H9 (cell line): Measurements from ENCODE around the gene ATP11C. TPM values are rescaled to one million over a fixed set of nuclear protein-coding genes. Genes with fewer than 3 reads are reported as not detected.

Source experiments
- DNase-seq: peaks from one replicate; pipeline ENCODE4 v3.0.0-alpha.2; 2017
- H2AFZ ChIP-seq: one replicate; pipeline ENCODE4 v1.6.1; 2013; ENCODE audit warnings: mild to moderate bottlenecking, low read length, control low read depth, moderate library complexity
- H2AK5ac ChIP-seq: 2 replicates; pipeline ENCODE4 v1.6.1; 2013; ENCODE audit warnings: low read length, control low read depth, mixed read lengths; ENCODE audit not compliant: insufficient read length
- H2BK120ac ChIP-seq: one replicate; pipeline ENCODE4 v1.6.1; 2013; ENCODE audit warnings: low read depth, mild to moderate bottlenecking, low read length, control low read depth, inconsistent platforms; ENCODE audit not compliant: poor library complexity, severe bottlenecking
- H2BK12ac ChIP-seq: 2 replicates; pipeline ENCODE4 v1.6.1; 2013; ENCODE audit warnings: low read length, control low read depth, mixed read lengths, low read depth; ENCODE audit not compliant: insufficient read length
- H2BK15ac ChIP-seq: 2 replicates; pipeline ENCODE4 v1.6.1; 2013; ENCODE audit warnings: low read depth, low read length, control low read depth
- H2BK20ac ChIP-seq: one replicate; pipeline ENCODE4 v1.6.1; 2013; ENCODE audit warnings: low read depth, mild to moderate bottlenecking, low read length, control low read depth, inconsistent platforms; ENCODE audit not compliant: poor library complexity, severe bottlenecking
- H2BK5ac ChIP-seq: 2 replicates; pipeline ENCODE4 v1.6.1; 2013; ENCODE audit warnings: low read length, control low read depth, mixed read lengths; ENCODE audit not compliant: insufficient read length
- H3K14ac ChIP-seq: 2 replicates; pipeline ENCODE4 v1.6.1; 2013; ENCODE audit warnings: low read length, control low read depth; ENCODE audit not compliant: insufficient read depth
- H3K18ac ChIP-seq: 2 replicates; pipeline ENCODE4 v1.6.1; 2013; ENCODE audit warnings: low read depth, mild to moderate bottlenecking, mixed read lengths, low read length, control low read depth; ENCODE audit not compliant: insufficient read length
- H3K23ac ChIP-seq: 2 replicates; pipeline ENCODE4 v1.6.1; 2013; ENCODE audit warnings: low read length, control low read depth, mixed read lengths, low read depth; ENCODE audit not compliant: insufficient read length
- H3K23me2 ChIP-seq: 2 replicates; pipeline ENCODE4 v1.6.1; 2013; ENCODE audit warnings: low read depth, mild to moderate bottlenecking, mixed read lengths, low read length, control low read depth; ENCODE audit not compliant: insufficient read length, poor library complexity, severe bottlenecking
- H3K27ac ChIP-seq: 2 replicates; pipeline ENCODE4 v1.5.1; 2013; ENCODE audit warnings: low read length, control low read depth, mixed read lengths, low read depth; ENCODE audit not compliant: insufficient read length
- H3K27me3 ChIP-seq: 2 replicates; pipeline ENCODE4 v1.6.1; 2013; ENCODE audit warnings: low read length, control low read depth, inconsistent platforms; ENCODE audit not compliant: insufficient read depth
- H3K4ac ChIP-seq: 2 replicates; pipeline ENCODE4 v1.6.1; 2013; ENCODE audit warnings: low read depth, mild to moderate bottlenecking, control low read depth, inconsistent platforms, low read length, moderate library complexity
- H3K4me1 ChIP-seq: 2 replicates; pipeline ENCODE4 v1.6.1; 2013; ENCODE audit warnings: low read length, control low read depth, inconsistent platforms; ENCODE audit not compliant: insufficient read depth
- H3K4me2 ChIP-seq: 2 replicates; pipeline ENCODE4 v1.6.1; 2013; ENCODE audit warnings: low read length, control low read depth, mixed read lengths; ENCODE audit not compliant: insufficient read length, insufficient read depth
- H3K56ac ChIP-seq: 2 replicates; pipeline ENCODE4 v1.6.1; 2013; ENCODE audit warnings: low read depth, mild to moderate bottlenecking, mixed read lengths, low read length, control low read depth; ENCODE audit not compliant: insufficient read length
- H3K79me1 ChIP-seq: 2 replicates; pipeline ENCODE4 v1.6.1; 2013; ENCODE audit warnings: low read depth, mild to moderate bottlenecking, moderate library complexity, low read length, control low read depth, inconsistent platforms; ENCODE audit not compliant: insufficient read depth, poor library complexity, severe bottlenecking
- H3K79me2 ChIP-seq: 2 replicates; pipeline ENCODE4 v1.6.1; 2013; ENCODE audit warnings: low read length, control low read depth, inconsistent platforms; ENCODE audit not compliant: insufficient read depth
- H3K9ac ChIP-seq: 2 replicates; pipeline ENCODE4 v1.6.1; 2013; ENCODE audit warnings: low read length, control low read depth, mixed read lengths; ENCODE audit not compliant: insufficient read length; ENCODE audit errors: extremely low read depth
- H3K9me3 ChIP-seq: one replicate; pipeline ENCODE4 v1.6.1; 2013; ENCODE audit warnings: low read depth, low read length, inconsistent platforms; ENCODE audit not compliant: control insufficient read depth
- H3T11ph ChIP-seq: one replicate; pipeline ENCODE4 v1.6.1; 2013; ENCODE audit warnings: mild to moderate bottlenecking, low read length, control low read depth, inconsistent platforms
- H4K20me1 ChIP-seq: one replicate; pipeline ENCODE4 v1.6.1; 2013; ENCODE audit not compliant: control insufficient read depth, insufficient read length, insufficient read depth
- H4K5ac ChIP-seq: 2 replicates; pipeline ENCODE4 v1.6.1; 2013; ENCODE audit warnings: low read depth, mild to moderate bottlenecking, mixed read lengths, low read length, control low read depth; ENCODE audit not compliant: insufficient read length
- H4K8ac ChIP-seq: replicated peaks from 2 replicates; pipeline ENCODE4 v1.6.1; 2013; ENCODE audit warnings: low read length, control low read depth, mixed read lengths, low read depth; ENCODE audit not compliant: insufficient read length
- H4K91ac ChIP-seq: 2 replicates; pipeline ENCODE4 v1.6.1; 2013; ENCODE audit warnings: low read depth, mild to moderate bottlenecking, moderate library complexity, mixed read lengths, low read length, control low read depth; ENCODE audit not compliant: insufficient read length
- H3K27ac Mint-ChIP-seq, 3 experiments: 2 replicates in 2 of 3; 3 replicates in 1 of 3; pipeline ENCODE4 v1.8.0; 2020 to 2021; ENCODE audit warnings: mixed read lengths in 3 of 3, mild to moderate bottlenecking in 1 of 3, moderate library complexity in 1 of 3
- H3K27me3 Mint-ChIP-seq: 2 replicates; pipeline ENCODE4 v1.8.0; 2021; ENCODE audit warnings: low read depth, mild to moderate bottlenecking, moderate library complexity, mixed read lengths
- H3K36me3 Mint-ChIP-seq, 3 experiments: 2 replicates in 2 of 3; 3 replicates in 1 of 3; pipeline ENCODE4 v1.8.0; 2020 to 2021; ENCODE audit warnings: low read depth in 3 of 3, mixed read lengths in 3 of 3; ENCODE audit not compliant: insufficient read depth in 1 of 3
- H3K4me1 Mint-ChIP-seq, 2 experiments: 2 replicates each; pipeline ENCODE4 v1.8.0; 2020; ENCODE audit warnings: mixed read lengths in 2 of 2
- H3K4me3 Mint-ChIP-seq, 2 experiments: 2 replicates in 1 of 2; 3 replicates in 1 of 2; pipeline ENCODE4 v1.8.0; 2020 to 2021; ENCODE audit warnings: mild to moderate bottlenecking in 2 of 2, mixed read lengths in 2 of 2, moderate library complexity in 1 of 2
- H3K9me3 Mint-ChIP-seq, 2 experiments: 2 replicates in 1 of 2; 3 replicates in 1 of 2; pipeline ENCODE4 v1.8.0; 2020; ENCODE audit warnings: mild to moderate bottlenecking in 2 of 2, mixed read lengths in 2 of 2, moderate library complexity in 1 of 2
- CTCF ChIP-seq: fragments of 200-600 bp; sonication (generic); conservative IDR thresholded peaks from 3 replicates; pipeline ENCODE4 v1.8.0; 2021; ENCODE audit warnings: antibody characterized with exemption, mild to moderate bottlenecking
- WGBS: extraction: QIAGEN DNeasy Blood & Tissue Kit; methylation state at CpG from one replicate; pipeline ENCODE4 v1.1.7; 2013; ENCODE audit warnings: missing lambda C conversion rate, low lambda C conversion rate, mixed read lengths; ENCODE audit not compliant: insufficient read length; ENCODE audit errors: extremely low coverage; 5-methylcytosine and 5-hydroxymethylcytosine counted together
- total RNA-seq: library from RNA; stranded (reverse); gene quantifications from 2 replicates; pipeline ENCODE4 v1.2.1, GENCODE V29; 2021

The ATP11C gene
- total RNA-seq, 1 experiment from 2014 or later = 28.4 TPM

- DNase-seq = peak; percentile 38
- Histone ChIP-seq H3K14ac (no peak overlapping the region), H4K8ac (no peak overlapping the region), H3K23ac (no peak overlapping the region), H2BK5ac (no peak overlapping the region), H3K56ac (no peak overlapping the region), H3K79me2 (no peaks in the 10 kb centered on the region), H3K23me2 (no peaks in the 10 kb centered on the region), H2BK20ac (no peak overlapping the region), H3K79me1 (no peaks in the 10 kb centered on the region), H3K9ac (no peak overlapping the region), H2AFZ (no peak overlapping the region), H3K27ac (no peak overlapping the region), H3K27me3 (no peaks in the 10 kb centered on the region), H2BK12ac (no peak overlapping the region), H3K4ac (no peak overlapping the region), H3K4me2 (no peak overlapping the region), H4K5ac (no peak overlapping the region), H4K20me1 (no peaks in the 10 kb centered on the region), H2BK120ac (no peak overlapping the region), H3K9me3 (no peaks in the 10 kb centered on the region), H3K4me1 (no peaks in the 10 kb centered on the region), H2BK15ac (no peak overlapping the region), H2AK5ac (no peak overlapping the region), H4K91ac (no peak overlapping the region), H3T11ph (no peak overlapping the region), H3K18ac (no peak overlapping the region)
- TF ChIP-seq CTCF = peak; percentile 30; the same call in 2 of the 3 replicates
- H3K36me3 Mint-ChIP-seq = no peaks in the 10 kb centered on the region
- no peaks in the 10 kb centered on the region; the same call in 1 of the 2 replicates for H3K27me3 Mint-ChIP-seq
- peaks cover 0 to 47% of the 10 kb centered on the region in 2 experiments; a peak in 2 of 5 replicates for H3K9me3 Mint-ChIP-seq
- H3K4me1 Mint-ChIP-seq = peaks cover 2 to 4% of the 10 kb centered on the region in 2 experiments; a peak in 1 of 4 replicates
- no CpG with 5 or more reads among the region's 3 CpGs for WGBS
- H3K27ac Mint-ChIP-seq = no peak overlapping the region
- no peak overlapping the region for H3K4me3 Mint-ChIP-seq
These were observed 16.9 kb upstream of the ATP11C start for GRCh38 chrX:139949703-139950102.
